SH-SY5Y (cell line): ENCODE measurements around the gene RWDD4.

Experiments
- GATA2 ChIP-seq: IDR thresholded peaks from 2 replicates; pipeline ENCODE4 v1.6.1; 2011; ENCODE audit warnings: mild to moderate bottlenecking, low read depth, low read length
- GATA3 ChIP-seq: IDR thresholded peaks from 2 replicates; pipeline ENCODE4 v1.6.1; 2011; ENCODE audit warnings: low read depth, mild to moderate bottlenecking, low read length, moderate library complexity

DNA sequence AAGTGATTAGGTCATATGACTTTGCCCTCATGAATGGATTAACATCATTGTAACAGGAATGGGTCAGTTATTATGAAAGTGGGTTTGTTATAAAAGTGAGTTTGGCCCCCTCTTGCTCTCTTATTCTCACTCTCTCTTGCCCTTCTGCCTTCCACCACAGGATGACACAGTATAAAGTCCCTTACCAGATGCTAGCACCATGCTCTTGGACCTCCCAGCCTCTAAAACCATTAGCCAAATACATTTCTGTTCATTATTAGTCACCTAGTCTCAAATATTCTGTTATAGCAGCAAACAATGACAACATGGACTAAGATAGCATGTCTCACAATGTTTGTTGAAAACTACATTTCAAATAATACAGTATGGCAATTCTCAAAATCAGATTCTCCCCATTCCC lies 59.7 kb downstream of the RWDD4 start:
- TF ChIP-seq GATA2 (no peak), GATA3 (no peak)
